Retina (tissue), 1 donor: Measurements from ENCODE around the gene HTRA1.

ENCODE experiments used
- DNase-seq: peaks from one replicate; pipeline ENCODE4 v3.0.0-alpha.2; 2016

The HTRA1 gene

DNA sequence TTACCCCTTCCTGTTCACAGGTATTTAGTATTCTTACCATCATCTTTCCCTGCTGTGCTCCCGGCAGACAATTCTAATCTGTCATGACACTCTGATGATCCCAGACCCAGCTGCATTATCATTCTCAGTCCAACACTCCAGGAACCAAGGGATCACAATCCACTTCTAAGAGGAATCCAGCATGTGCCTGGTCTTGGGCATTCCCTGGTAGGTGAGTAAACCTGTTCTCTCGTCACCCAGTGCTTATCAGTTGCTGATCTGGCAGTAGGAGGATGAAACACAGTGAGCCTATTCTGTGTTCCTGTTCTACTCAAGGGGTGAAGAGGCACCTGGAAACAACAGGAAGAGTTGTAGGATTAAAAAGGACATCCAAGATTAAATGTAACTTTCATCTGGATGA is 97.9 kb downstream of the HTRA1 start:
- DNase-seq, result no peak

DNA sequence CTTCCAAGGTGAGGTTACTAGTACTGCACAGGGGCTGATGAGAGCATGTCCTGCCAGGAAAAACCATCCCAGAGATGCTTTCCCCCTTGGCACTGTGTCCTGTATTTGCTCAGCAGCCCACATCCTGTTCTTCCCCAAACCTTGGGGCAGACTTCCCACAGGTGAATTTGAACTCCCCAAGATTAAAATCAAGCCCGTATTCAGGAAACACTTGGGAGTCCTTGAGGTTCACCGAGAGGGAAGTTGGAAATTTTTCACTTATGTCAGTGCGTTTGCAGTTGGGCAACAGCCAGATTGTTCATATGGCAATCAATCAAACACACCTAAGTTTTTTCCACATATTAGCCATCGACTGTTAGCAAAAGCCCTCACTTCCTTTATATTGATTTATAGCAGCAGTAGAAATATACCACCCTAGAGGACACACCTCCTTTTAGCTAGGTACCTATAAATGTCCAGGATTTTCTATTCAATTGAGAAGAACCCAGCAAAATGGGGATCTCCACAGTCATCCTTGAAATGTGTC is 99.0 kb downstream of the HTRA1 start, which contains the start of gene DMBT1:
Gene DMBT1 (plus strand): TSS at position 476 of the 526 bp plus-strand sequence. CDS start 17 bp downstream, at position 493.
- DNase-seq, result no peak

DNA sequence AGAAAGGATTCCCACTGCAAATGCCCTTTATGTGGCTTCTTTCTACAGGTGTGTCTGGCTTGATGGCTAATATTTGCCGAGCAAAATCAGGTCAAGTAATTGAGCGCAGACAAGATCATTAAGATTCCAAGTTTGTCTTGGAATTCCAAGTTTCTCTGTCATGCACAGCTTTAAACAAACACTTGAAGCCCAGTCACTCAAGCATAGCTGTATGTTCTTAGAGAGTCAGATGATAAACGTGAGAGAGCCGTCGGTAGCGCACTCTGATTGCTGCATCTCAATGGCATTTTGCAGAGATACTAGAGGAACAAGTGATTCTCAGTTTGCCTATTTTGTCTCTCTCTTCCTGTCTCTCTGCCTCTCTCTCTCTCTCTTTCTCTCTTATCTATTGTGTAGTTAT is 99.9 kb downstream of the HTRA1 start:
- no peak for DNase-seq

DNA sequence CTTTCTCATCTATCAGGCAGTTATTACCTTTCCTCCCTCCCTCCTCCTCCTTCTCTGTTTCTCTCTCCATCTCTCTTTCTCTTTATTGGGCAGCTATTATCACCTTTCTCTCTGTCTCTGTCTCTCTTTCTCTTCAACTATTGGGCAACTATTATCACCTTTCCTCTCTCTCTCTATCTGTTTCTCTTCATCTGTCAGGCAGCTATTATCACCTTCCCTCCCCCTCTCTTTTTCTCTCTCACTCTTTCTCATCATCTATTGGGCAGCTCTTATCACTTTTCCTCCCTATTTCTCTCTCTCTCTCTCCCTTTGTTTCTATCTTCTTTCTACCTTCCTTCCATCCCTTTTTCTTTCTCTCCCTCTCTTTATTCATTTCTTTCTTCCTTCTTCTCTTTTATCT is 100.4 kb downstream of the HTRA1 start:
- no peak for DNase-seq
